Measurements from ENCODE around the gene CAT. TPM values are rescaled to one million over a fixed set of nuclear protein-coding genes. Genes with fewer than 3 reads are reported as not detected.

CAT gene
- polyA plus RNA-seq, 3 donors: 122 to 432 (median 429) TPM

DNA sequence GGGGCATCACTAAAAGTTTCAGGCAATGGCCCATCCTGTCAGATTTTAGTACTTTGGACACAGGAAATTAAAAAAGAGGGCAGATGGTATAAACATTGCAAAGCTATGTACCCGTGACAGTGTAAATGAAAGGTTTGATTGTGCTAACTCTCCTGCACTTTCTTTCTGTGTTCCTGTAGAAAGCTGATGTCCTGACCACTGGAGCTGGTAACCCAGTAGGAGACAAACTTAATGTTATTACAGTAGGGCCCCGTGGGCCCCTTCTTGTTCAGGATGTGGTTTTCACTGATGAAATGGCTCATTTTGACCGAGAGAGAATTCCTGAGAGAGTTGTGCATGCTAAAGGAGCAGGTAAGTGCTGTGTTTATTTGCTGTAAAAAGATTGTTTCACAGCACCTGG, 10.3 kb downstream of the CAT start:
- Mint-ChIP-seq H3K27ac (peak overlapping the region in 6 of 7 donors; percentile 45 to 86 (median 82)), H3K36me3 (peaks cover 36 to 47% of the 10 kb centered on the region in 2 donors), H3K4me3 (peak overlapping the region in 1 of 2 donors; percentile 53), H3K4me1 (peaks cover 81% of the 10 kb centered on the region), H3K27me3 (ENCODE audit: low read depth in 3 of 3) (no peaks in the 10 kb centered on the region), H3K9me3 (peaks cover 0 to 3% (median 0%) of the 10 kb centered on the region in 7 donors)
- no peak for DNase-seq
- Histone ChIP-seq H3K4me3 (replicated peaks in 1 of 3; ENCODE audit: low read depth in 2 of 3, low read length in 3 of 3) (peak overlapping the region in 1 of 3 experiments; percentile 11), H3K27me3 (ENCODE audit: control insufficient read depth in 2 of 2, insufficient read depth in 2 of 2, low read length in 2 of 2) (no peaks in the 10 kb centered on the region), H3K27ac (ENCODE audit: low read depth in 1 of 2, low read length in 2 of 2) (peak overlapping the region in 1 of 2 donors; percentile 66), H3K79me2 (ENCODE audit: insufficient read depth, low read length) (peaks cover 92% of the 10 kb centered on the region), H4K20me1 (ENCODE audit: insufficient read depth, low read length) (peaks cover 71% of the 10 kb centered on the region), H3K4me2 (replicated peaks; ENCODE audit: extremely low read depth, low read length, poor library complexity, severe bottlenecking) (peak overlapping the region; percentile 15), H3K9me3 (replicated peaks in 1 of 2; ENCODE audit: control insufficient read depth in 1 of 2, insufficient read depth in 1 of 2, low read length in 2 of 2) (no peaks in the 10 kb centered on the region), H3K36me3 (replicated peaks in 1 of 2; ENCODE audit: control insufficient read depth in 1 of 2, insufficient read depth in 2 of 2, low read length in 2 of 2) (peaks cover 30 to 35% of the 10 kb centered on the region in 2 donors), H3K4me1 (ENCODE audit: control insufficient read depth in 1 of 2, insufficient read depth in 2 of 2, low read length in 2 of 2) (peaks cover 77 to 85% of the 10 kb centered on the region in 2 donors), H3K9ac (ENCODE audit: insufficient read depth, low read length, poor library complexity, severe bottlenecking) (no peak overlapping the region), H2AFZ (ENCODE audit: insufficient read depth, low read depth, low read length, poor library complexity, severe bottlenecking) (no peak overlapping the region)
- 0% methylated on average over 2 of the region's 3 CpGs for WGBS (ENCODE audit: insufficient coverage)
- TF ChIP-seq, protein P1, sequence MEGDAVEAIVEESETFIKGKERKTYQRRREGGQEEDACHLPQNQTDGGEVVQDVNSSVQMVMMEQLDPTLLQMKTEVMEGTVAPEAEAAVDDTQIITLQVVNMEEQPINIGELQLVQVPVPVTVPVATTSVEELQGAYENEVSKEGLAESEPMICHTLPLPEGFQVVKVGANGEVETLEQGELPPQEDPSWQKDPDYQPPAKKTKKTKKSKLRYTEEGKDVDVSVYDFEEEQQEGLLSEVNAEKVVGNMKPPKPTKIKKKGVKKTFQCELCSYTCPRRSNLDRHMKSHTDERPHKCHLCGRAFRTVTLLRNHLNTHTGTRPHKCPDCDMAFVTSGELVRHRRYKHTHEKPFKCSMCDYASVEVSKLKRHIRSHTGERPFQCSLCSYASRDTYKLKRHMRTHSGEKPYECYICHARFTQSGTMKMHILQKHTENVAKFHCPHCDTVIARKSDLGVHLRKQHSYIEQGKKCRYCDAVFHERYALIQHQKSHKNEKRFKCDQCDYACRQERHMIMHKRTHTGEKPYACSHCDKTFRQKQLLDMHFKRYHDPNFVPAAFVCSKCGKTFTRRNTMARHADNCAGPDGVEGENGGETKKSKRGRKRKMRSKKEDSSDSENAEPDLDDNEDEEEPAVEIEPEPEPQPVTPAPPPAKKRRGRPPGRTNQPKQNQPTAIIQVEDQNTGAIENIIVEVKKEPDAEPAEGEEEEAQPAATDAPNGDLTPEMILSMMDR (IDR thresholded peaks at IDR 0.05): no peak
- intact Hi-C loops (cut with micrococcal nuclease): no loop called here

DNA sequence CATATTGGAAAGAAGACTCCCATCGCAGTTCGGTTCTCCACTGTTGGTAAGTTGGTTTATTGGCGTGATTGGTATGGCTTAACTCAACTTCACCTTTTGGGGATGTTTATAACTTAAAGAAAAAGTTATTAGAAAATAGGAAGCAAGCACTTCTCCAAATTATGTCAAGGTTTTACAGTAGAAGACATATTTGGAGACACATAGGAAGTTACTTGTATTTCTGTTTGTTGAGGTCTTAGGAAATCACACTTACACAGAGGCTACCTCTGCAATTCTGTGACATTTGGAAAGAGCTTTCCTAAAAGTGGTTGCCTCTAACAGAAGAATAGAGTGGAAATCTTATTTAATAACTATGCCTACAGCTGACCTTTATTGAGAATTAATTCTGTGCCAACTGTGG, 12.3 kb downstream of the CAT start:
- peaks cover 88% of the 10 kb centered on the region for H3K79me2 ChIP-seq (ENCODE audit: insufficient read depth, low read length)
- H4K20me1 ChIP-seq (ENCODE audit: insufficient read depth, low read length): peaks cover 53% of the 10 kb centered on the region
- Mint-ChIP-seq H3K9me3 (peaks cover 0 to 3% (median 0%) of the 10 kb centered on the region in 7 donors), H3K4me3 (peak overlapping the region in 1 of 2 donors; percentile 26), H3K4me1 (peaks cover 61% of the 10 kb centered on the region), H3K27ac (peak overlapping the region; percentile 79 to 92 (median 86)), H3K36me3 (peaks cover 56 to 64% of the 10 kb centered on the region in 2 donors), H3K27me3 (ENCODE audit: low read depth in 3 of 3) (no peaks in the 10 kb centered on the region)
- TF ChIP-seq, protein P1 (IDR thresholded peaks at IDR 0.05): no peak
- peaks cover 50 to 56% of the 10 kb centered on the region in 2 donors for H3K36me3 ChIP-seq (replicated peaks in 1 of 2; ENCODE audit: control insufficient read depth in 1 of 2, insufficient read depth in 2 of 2, low read length in 2 of 2)
- peak overlapping the region; percentile 61 to 83 for H3K27ac ChIP-seq (ENCODE audit: low read depth in 1 of 2, low read length in 2 of 2)
- no peak overlapping the region for H3K9ac ChIP-seq (ENCODE audit: insufficient read depth, low read length, poor library complexity, severe bottlenecking)
- WGBS (ENCODE audit: insufficient coverage): no CpG with 5 or more reads among the region's 3 CpGs
- H2AFZ ChIP-seq (ENCODE audit: insufficient read depth, low read depth, low read length, poor library complexity, severe bottlenecking): no peak overlapping the region
- peaks cover 59 to 64% of the 10 kb centered on the region in 2 donors for H3K4me1 ChIP-seq (ENCODE audit: control insufficient read depth in 1 of 2, insufficient read depth in 2 of 2, low read length in 2 of 2)
- H3K27me3 ChIP-seq (ENCODE audit: control insufficient read depth in 2 of 2, insufficient read depth in 2 of 2, low read length in 2 of 2): no peaks in the 10 kb centered on the region
- DNase-seq: peak; percentile 43 to 78 (median 60)
- no peaks in the 10 kb centered on the region for H3K9me3 ChIP-seq (replicated peaks in 1 of 2; ENCODE audit: control insufficient read depth in 1 of 2, insufficient read depth in 1 of 2, low read length in 2 of 2)
- intact Hi-C loops (cut with micrococcal nuclease): loop anchor here (10.0 kb wide), 2 partner anchors 46 to 86 kb away; no protein-coding TSS in a partner anchor
- peak overlapping the region; percentile 45 for H3K4me2 ChIP-seq (replicated peaks; ENCODE audit: extremely low read depth, low read length, poor library complexity, severe bottlenecking)
- peak overlapping the region in 1 of 3 experiments; percentile 37 for H3K4me3 ChIP-seq (replicated peaks in 1 of 3; ENCODE audit: low read depth in 2 of 3, low read length in 3 of 3)
